CD4-positive, alpha-beta T cell treated with Interleukin-1 beta for 1 hour (primary cell): ENCODE results near the gene PAK5.

Source experiments
- DNase-seq, 2 donors: peaks; one replicate each; pipeline ENCODE4 v3.0.0-alpha.2; 2020 to 2022

PAK5 gene

DNA sequence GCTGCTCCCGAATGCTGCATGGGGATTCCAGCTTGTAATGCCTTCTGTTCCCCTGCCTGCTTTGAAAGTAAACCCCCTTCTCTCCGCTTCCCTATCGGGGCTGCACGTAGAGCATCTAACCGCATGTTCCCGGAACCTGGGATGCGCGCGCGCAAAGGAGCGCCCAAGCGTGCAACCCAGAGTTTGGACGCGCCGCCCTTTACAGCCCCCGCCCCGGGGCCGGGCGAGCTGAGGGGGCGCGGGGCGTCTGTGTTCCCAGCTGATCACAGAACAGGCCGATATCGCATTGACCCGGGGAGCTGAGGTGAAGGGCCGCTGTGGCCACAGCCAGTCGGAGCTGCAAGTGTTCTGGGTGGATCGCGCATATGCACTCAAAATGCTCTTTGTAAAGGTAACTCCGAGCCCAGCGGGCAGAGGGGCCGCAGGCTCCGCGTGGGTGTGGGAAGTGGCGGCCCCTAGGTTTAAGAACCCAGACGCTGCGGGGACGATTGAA is 323.1 kb downstream of the PAK5 start:
- DNase-seq = no peak

DNA sequence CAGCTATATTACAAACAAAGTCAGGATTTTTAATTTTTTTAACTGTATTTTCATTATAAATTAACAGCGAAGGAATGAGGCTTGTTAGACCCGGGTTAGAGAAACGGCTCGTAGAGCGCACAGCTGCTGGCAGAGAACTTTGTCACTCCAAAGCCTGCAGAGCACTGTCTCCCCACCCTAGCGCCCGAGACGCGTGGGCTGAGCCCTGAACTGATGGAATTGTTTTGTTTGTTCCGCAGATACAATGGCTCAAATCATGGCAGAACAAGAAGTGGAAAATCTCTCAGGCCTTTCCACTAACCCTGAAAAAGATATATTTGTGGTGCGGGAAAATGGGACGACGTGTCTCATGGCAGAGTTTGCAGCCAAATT is 323.7 kb downstream of the PAK5 start:
- DNase-seq = no peak

DNA sequence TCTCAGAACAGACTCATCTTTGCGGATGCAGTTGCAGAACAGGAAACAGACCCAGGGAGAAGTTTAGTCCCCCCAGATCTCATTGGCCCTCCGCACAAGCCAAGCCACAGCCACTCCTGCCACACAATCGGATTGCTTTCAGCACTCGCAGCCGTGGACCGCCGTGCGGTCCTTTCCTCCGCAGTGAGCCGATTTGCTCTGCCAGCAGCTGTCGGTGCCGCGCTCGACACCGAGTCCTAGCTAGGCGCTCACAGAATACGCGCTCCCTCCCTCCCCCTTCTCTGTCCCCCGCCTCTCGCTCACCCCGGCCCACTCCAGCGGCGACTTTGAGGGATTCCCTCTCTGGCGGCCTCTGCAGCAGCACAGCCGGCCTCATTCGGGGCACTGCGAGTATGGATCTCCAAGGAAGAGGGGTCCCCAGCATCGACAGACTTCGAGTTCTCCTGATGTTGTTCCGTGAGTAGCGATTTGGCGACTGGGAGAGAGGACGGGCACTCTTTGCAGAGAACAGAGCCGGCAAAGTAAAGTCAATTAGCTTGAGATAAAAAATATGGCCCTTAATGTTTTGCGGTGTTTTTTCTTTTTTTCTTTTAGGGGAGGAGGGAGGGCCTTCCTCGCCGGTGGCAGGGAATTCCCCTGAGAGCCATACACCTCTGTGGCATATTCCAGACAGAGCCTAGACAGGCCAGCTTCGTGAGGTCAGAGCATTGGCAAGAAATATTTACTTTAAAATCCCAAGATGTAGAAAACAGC is 324.2 kb downstream of the PAK5 start, which contains the start of gene LAMP5:
LAMP5 (plus strand) TSS at position 130 of the 753 bp plus-strand sequence; CDS start at position 393, 263 bp downstream.
- DNase-seq = peak in 1 of 2 donors; percentile 14

DNA sequence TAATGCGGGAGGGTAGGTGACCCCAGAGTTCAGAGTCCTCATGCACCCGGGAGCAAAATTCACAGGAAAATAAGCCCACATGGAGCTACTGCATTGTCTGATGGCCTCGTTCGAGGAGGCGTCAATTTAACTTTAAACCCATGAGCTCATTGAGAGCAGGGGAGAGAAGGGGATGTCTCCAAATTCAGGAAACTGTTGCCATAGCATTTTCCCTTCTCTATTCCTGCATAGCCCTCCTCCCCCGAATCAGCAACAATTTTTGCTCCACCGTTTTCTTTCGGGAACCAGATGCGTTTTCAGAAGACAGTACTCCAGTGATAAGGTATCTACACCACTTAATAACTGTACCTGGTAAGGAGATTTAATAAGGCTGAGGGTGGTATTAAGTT is 324.8 kb downstream of the PAK5 start:
- DNase-seq = no peak

DNA sequence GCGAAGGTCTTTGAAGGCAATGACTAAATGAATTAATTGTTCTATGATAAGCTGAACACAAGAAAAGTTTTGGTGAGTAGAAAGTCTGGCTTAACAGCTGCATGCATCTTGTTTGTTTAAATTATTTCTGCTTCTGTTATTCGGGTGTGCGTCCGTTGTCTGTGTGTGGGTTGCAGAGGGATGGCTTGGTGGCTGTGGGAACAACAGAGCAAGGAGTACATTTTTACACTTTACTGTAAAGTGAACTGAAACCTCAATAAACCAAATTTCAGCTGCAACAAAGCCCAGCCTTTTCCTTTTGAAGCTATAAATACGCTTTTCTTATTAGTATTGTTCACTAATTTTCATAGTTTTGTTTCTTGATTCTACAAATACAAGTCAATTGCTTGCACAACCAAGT is 328.0 kb downstream of the PAK5 start:
- no peak for DNase-seq

GRCh38 chr20:9509246-9509645 is 329.6 kb downstream of the PAK5 start:
- DNase-seq = no peak

DNA sequence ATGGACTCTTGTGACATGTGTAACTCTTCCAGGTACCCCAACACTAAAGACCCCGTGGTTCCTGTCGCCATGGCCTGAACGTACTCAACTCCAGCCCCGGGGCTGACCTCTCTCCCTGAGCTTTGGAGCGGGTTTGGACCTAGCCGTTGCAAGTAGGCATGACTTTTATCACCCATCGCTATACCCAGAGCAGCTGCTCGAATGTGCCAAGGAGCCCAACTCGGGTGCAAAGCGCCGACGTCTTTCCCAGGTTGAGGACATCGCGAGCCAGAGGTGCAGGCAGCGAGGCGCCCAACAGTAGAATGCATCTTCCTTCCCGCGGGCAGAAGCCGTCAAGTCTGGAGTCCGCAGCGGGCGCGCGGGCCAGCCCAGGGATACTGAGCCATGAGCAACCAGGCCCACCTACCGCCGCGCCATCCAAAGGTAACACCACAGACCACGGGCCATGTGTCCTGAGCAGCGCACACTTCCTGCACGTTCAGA is 330.1 kb downstream of the PAK5 start:
- DNase-seq = no peak

DNA sequence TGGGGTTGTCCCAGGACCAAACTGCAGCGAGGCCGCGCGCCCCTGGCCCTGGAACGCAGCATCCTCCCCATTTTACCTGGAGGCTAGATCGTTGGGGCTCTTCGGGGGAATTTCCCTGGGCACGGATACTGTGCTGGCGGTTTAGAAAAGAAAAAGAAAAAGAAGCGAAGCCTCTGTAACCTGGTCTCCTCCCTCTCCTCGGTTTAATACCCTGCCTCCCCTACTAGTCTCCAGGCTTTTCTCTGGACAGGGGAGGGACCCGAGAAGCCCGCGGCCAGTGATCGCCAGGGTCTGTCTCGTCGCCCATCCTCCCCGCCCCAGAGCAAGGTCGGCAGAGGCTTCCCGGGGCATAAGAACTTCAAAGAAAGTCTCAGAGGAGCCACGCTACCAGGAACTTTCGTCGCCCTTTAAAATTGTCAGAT is 330.6 kb downstream of the PAK5 start:
- no peak for DNase-seq

DNA sequence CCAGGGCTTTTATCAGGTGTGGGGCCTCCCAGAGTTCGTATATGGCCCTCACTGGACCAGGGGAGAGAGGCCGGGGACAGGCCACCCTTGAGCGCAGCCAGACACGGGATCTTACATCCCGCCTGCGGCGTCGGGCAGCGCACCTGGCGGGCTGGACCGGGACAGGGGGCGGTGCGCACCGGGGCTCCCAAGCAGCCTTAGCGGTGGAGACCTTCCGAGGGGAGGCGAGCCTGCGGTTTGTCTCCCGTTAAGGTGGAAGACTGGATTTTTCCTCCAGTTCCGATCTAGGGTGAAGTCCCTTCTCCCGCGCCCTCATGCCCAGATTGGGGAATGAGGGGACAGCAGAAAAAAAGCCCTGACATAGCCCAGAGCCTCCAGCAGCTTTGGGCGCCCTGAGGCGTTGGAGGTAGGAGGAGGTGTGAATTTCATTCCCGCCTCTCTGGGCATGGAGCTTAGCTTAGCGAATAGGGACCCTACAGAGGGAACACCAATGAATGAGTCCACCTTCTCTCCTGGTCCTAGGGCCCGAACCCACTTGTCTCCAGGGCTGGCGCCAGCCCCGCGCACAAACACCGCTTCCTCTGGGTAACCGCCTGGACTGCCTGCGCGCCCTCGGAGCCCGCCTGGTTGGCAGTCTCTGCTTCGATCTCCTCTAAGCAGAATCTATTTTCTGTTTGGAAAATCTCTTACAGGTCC is 331.2 kb downstream of the PAK5 start:
- no peak for DNase-seq

DNA sequence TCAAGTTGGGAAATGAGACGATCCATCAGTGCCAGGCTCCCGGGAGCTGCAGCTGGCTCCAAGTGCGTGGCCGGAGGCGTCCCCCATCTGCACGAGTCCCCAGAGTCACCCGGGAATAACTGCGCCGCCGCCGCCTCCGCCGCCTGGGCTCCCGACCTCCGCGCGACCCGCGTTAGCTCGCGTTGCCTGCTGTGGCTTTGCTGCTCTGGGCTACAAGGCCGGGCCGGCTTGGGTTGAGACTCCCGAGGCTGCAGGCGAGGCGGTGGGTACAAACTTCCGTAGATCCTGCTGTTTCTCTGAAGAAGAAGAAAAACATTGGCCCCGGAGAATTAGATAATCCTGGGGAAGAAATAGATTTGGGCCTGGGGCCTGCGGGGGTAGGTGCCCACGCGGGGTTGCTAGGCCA is 331.9 kb downstream of the PAK5 start:
- DNase-seq = no peak

GRCh38 chr20:9506280-9506821 is 332.5 kb downstream of the PAK5 start:
- no peak for DNase-seq

- DNase-seq = no peak
Observed at GRCh38 chr20:9503526-9504245, 335.2 kb downstream of the PAK5 start.

GRCh38 chr20:9501473-9501872 is 337.4 kb downstream of the PAK5 start:
- DNase-seq = no peak

DNA sequence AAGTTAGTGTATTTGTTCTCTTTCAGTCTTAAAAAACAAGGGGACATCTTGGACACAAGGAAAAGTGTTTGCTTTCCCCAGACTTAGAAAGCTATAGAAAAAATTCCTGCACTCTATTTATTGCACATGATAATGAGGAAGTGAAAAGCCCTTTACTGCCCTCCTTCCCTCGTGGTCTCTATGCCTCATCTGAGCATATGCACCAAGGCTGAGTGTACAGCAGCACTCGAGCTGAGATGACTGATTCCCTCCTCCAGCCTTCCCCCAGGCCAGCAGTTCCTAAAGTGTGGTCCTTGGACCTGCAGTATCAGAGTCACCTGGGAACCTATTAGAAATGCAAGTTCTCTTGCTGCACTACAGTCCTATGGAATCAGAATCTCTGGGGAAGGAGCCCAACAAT is 338.8 kb downstream of the PAK5 start:
- peak in 1 of 2 donors; percentile 28 for DNase-seq

GRCh38 chr20:9499126-9499899 is 339.6 kb downstream of the PAK5 start:
- DNase-seq = no peak

GRCh38 chr20:9498322-9498721 is 340.6 kb downstream of the PAK5 start:
- DNase-seq = no peak

GRCh38 chr20:9496155-9496554 is 342.7 kb downstream of the PAK5 start:
- DNase-seq = peak in 1 of 2 donors; percentile 15

DNA sequence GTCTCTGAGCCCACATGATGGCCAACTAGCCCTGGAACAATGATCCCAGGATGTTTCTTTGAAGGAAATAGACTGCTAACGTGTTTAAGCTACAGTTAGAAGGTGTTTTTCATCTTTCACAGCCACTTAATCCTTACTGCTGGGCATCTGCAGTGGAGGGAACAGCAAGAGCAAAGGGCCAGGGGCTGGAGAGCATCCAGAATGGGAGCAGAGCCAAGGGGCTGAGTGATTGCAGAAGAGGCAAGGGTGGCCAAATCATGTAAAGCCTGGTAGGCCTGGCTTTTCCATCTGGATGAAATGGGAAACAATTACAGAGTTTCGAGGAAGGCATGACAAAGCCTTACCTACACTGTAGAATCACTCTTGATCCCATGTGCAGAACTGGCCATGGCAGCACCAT is 343.2 kb downstream of the PAK5 start:
- DNase-seq = no peak

- no peak for DNase-seq
Observed at GRCh38 chr20:9493803-9494202, 345.1 kb downstream of the PAK5 start.

DNA sequence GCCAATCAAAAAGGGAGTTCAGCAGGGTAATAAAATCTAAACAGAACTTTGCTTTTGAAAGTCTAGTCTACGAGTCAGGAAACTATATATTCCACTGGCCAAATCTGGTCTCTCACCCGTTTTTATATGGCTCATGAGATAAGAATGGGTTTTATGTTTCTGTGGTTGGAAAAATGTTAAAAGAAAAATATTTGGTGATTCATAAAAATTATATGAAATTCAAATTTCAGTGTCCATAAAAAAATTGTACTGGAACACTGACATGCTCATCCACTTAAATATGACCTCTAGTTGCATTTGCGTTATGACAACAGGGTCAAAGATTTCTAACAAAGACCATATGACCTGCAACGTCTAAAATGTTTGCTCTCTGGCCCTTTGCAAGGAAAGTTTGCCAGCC is 346.8 kb downstream of the PAK5 start:
- DNase-seq = no peak

- DNase-seq = no peak
Observed at GRCh38 chr20:9491324-9491723, 347.6 kb downstream of the PAK5 start.

DNA sequence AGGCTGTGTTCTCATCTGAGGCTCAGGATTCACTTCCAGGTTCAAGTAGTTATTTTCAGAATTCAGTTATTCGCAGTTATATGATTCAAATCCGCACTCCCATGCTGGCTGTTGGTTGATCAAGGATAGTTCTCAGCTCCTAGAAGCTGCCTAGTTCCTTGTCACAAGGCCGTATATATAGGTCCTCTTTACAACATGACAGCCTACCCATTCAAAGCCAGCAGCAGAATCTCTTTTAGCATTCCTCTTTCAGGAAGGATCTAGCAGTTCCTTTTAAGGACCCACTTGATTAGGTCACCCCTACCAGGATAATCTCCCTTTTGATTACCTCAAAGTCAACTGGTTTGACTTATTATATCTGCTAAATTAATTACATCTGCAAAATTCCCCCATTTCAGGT is 348.2 kb downstream of the PAK5 start:
- DNase-seq = no peak
